Measurements from ENCODE around the gene PSMB10. TPM values are rescaled to one million over a fixed set of nuclear protein-coding genes. Genes with fewer than 3 reads are reported as not detected.
"Not testable (repeated sequence)": the region's sequence is repeated elsewhere in the genome, so short reads cannot be mapped to it uniquely, and the experiment has no call there.

PSMB10 gene
- 100 to 1,000 TPM; 257 to 275 TPM for total RNA-seq

GRCh38 chr16:67936124-67936879 is at the start of gene PSMB10:
Gene PSMB10 (minus strand): TSS chr16:67936850. CDS start chr16:67936749, 101 bp downstream.
- peak; percentile 11 for ATAC-seq

GRCh38 chr16:67982011-67982696 is 45.5 kb upstream of the PSMB10 start:
- POLR2A ChIA-PET, result interaction anchor here (0.6 to 1.5 kb wide), 4 partner anchors 11 to 41 kb away, joined by 3 to 5 read pairs (median 4); partner anchors contain the start of genes DDX28 and DUS2
- H3K9me3 Mint-ChIP-seq (ENCODE audit: insufficient read depth), result no peaks in the 10 kb centered on the region
- CTCF ChIA-PET, result interaction anchor here (1.2 to 5.4 kb wide), 6 partner anchors 9 to 166 kb away, joined by 3 to 32 read pairs (median 6); partner anchors contain the start of gene PSMB10

More at GRCh38 chr16:67936124-67936879, at the start of gene PSMB10:
- H3K36me3 Mint-ChIP-seq (ENCODE audit: low read depth), result peaks cover 60% of the 10 kb centered on the region
- H3K4me3 Mint-ChIP-seq, result peak within 1 kb of the TSS; percentile 100
- ChIA-PET POLR2A (interaction anchor here (0.6 to 3.8 kb wide), 38 partner anchors 9 to 389 kb away, joined by 3 to 25 read pairs (median 5); partner anchors contain the start of genes CTCF, DDX28, DPEP2 and DUS2), CTCF (interaction anchor here (0.8 to 4.0 kb wide), 18 partner anchors 9 to 455 kb away, joined by 3 to 25 read pairs (median 4); partner anchors contain the start of genes ATP6V0D1, CARMIL2, NFATC3 and NRN1L)
- H3K27me3 Mint-ChIP-seq (ENCODE audit: low read depth), result no peaks in the 10 kb centered on the region
- H3K27ac Mint-ChIP-seq, result peak within 1 kb of the TSS; percentile 99
- peak; percentile 66 for DNase-seq
- no peaks in the 10 kb centered on the region for H3K9me3 Mint-ChIP-seq (ENCODE audit: insufficient read depth)
- peaks cover 50% of the 10 kb centered on the region for H3K4me1 Mint-ChIP-seq (ENCODE audit: low read depth)

GRCh38 chr16:67979955-67980678 is 43.5 kb upstream of the PSMB10 start, which contains the start of gene DPEP3:
Gene DPEP3 (minus strand): TSS chr16:67980499. CDS start chr16:67980380, 119 bp downstream.
- DNase-seq (no peak), ATAC-seq (no peak)
- no peaks in the 10 kb centered on the region for H3K9me3 Mint-ChIP-seq (ENCODE audit: insufficient read depth)
- no peak within 1 kb of the TSS for H3K27ac Mint-ChIP-seq
- CTCF ChIA-PET, result interaction anchor here (0.8 to 5.4 kb wide), 3 partner anchors 9 to 61 kb away, joined by 3 to 32 read pairs (median 7); no protein-coding TSS in a partner anchor
- no peaks in the 10 kb centered on the region for H3K36me3 Mint-ChIP-seq (ENCODE audit: low read depth)
- peaks cover 27% of the 10 kb centered on the region for H3K4me1 Mint-ChIP-seq (ENCODE audit: low read depth)
- H3K27me3 Mint-ChIP-seq (ENCODE audit: low read depth), result peaks cover 6% of the 10 kb centered on the region
- POLR2A ChIA-PET, result no interaction called here
- H3K4me3 Mint-ChIP-seq, result no peak within 1 kb of the TSS

More at GRCh38 chr16:67982011-67982696, 45.5 kb upstream of the PSMB10 start:
- DNase-seq (no peak), ATAC-seq (no peak)
- Mint-ChIP-seq H3K27me3 (ENCODE audit: low read depth) (peaks cover 2% of the 10 kb centered on the region), H3K36me3 (ENCODE audit: low read depth) (no peaks in the 10 kb centered on the region), H3K4me3 (no peak overlapping the region), H3K27ac (no peak overlapping the region), H3K4me1 (ENCODE audit: low read depth) (peaks cover 27% of the 10 kb centered on the region)

GRCh38 chr16:67977469-67978227 is 41.0 kb upstream of the PSMB10 start:
- POLR2A ChIA-PET, result no interaction called here
- no peak overlapping the region for H3K4me3 Mint-ChIP-seq

GRCh38 chr16:67977005-67977404 is 40.4 kb upstream of the PSMB10 start:
- ATAC-seq (no peak), DNase-seq (no peak)
- Mint-ChIP-seq H3K36me3 (ENCODE audit: low read depth) (no peaks in the 10 kb centered on the region), H3K27me3 (ENCODE audit: low read depth) (peaks cover 6% of the 10 kb centered on the region), H3K27ac (no peak overlapping the region), H3K4me3 (no peak overlapping the region), H3K9me3 (ENCODE audit: insufficient read depth) (no peaks in the 10 kb centered on the region), H3K4me1 (ENCODE audit: low read depth) (peaks cover 2% of the 10 kb centered on the region)
- CTCF ChIA-PET, result interaction anchor here (1.5 to 1.7 kb wide), 3 partner anchors 13 to 64 kb away, joined by 4 to 6 read pairs (median 4); no protein-coding TSS in a partner anchor
- POLR2A ChIA-PET, result no interaction called here

More at GRCh38 chr16:67977469-67978227, 41.0 kb upstream of the PSMB10 start:
- CTCF ChIA-PET, result interaction anchor here (1.5 to 1.7 kb wide), 3 partner anchors 13 to 63 kb away, joined by 4 to 6 read pairs (median 4); no protein-coding TSS in a partner anchor
- DNase-seq, result no peak
- Mint-ChIP-seq H3K36me3 (ENCODE audit: low read depth) (no peaks in the 10 kb centered on the region), H3K9me3 (ENCODE audit: insufficient read depth) (no peaks in the 10 kb centered on the region), H3K27ac (no peak overlapping the region), H3K4me1 (ENCODE audit: low read depth) (peaks cover 2% of the 10 kb centered on the region), H3K27me3 (ENCODE audit: low read depth) (peaks cover 6% of the 10 kb centered on the region)
- no peak for ATAC-seq

- peaks cover 2% of the 10 kb centered on the region for H3K4me1 Mint-ChIP-seq (ENCODE audit: low read depth)
- no peak for ATAC-seq
- H3K27ac Mint-ChIP-seq, result no peak overlapping the region
- POLR2A ChIA-PET, result no interaction called here
- peaks cover 6% of the 10 kb centered on the region for H3K27me3 Mint-ChIP-seq (ENCODE audit: low read depth)
- CTCF ChIA-PET, result no interaction called here
- no peaks in the 10 kb centered on the region for H3K9me3 Mint-ChIP-seq (ENCODE audit: insufficient read depth)
- H3K36me3 Mint-ChIP-seq (ENCODE audit: low read depth), result no peaks in the 10 kb centered on the region
- DNase-seq, result no peak
- no peak overlapping the region for H3K4me3 Mint-ChIP-seq
Measured at GRCh38 chr16:67976205-67976604, 39.6 kb upstream of the PSMB10 start.

- ChIA-PET CTCF (interaction anchor here (1.0 kb wide), 1 partner anchor 19 kb away, joined by 3 read pairs; no protein-coding TSS in a partner anchor), POLR2A (no interaction called here)
- H3K4me1 Mint-ChIP-seq (ENCODE audit: low read depth), result peaks cover 2% of the 10 kb centered on the region
- DNase-seq (no peak), ATAC-seq (no peak)
- H3K27ac Mint-ChIP-seq, result no peak overlapping the region
- peaks cover 6% of the 10 kb centered on the region for H3K27me3 Mint-ChIP-seq (ENCODE audit: low read depth)
- H3K9me3 Mint-ChIP-seq (ENCODE audit: insufficient read depth), result no peaks in the 10 kb centered on the region
- no peaks in the 10 kb centered on the region for H3K36me3 Mint-ChIP-seq (ENCODE audit: low read depth)
- H3K4me3 Mint-ChIP-seq, result no peak overlapping the region
Measured at GRCh38 chr16:67975321-67976105, 38.9 kb upstream of the PSMB10 start.

GRCh38 chr16:67972285-67972684 is 35.6 kb upstream of the PSMB10 start:
- POLR2A ChIA-PET; H3K36me3 Mint-ChIP-seq (ENCODE audit: low read depth); H3K9me3 Mint-ChIP-seq (ENCODE audit: insufficient read depth); H3K27me3 Mint-ChIP-seq (ENCODE audit: low read depth); DNase-seq; H3K27ac Mint-ChIP-seq; H3K4me3 Mint-ChIP-seq; ATAC-seq: not testable (repeated sequence)
- peaks cover 18% of the 10 kb centered on the region for H3K4me1 Mint-ChIP-seq (ENCODE audit: low read depth)
- CTCF ChIA-PET, result interaction anchor here (1.0 kb wide), 1 partner anchor 9 kb away, joined by 3 read pairs; no protein-coding TSS in a partner anchor

- Mint-ChIP-seq H3K36me3 (ENCODE audit: low read depth) (peaks cover 2% of the 10 kb centered on the region), H3K9me3 (ENCODE audit: insufficient read depth) (no peaks in the 10 kb centered on the region), H3K4me1 (ENCODE audit: low read depth) (peaks cover 30% of the 10 kb centered on the region), H3K27ac (no peak overlapping the region), H3K27me3 (ENCODE audit: low read depth) (peaks cover 2% of the 10 kb centered on the region), H3K4me3 (no peak overlapping the region)
- ChIA-PET CTCF (interaction anchor here (2.4 kb wide), 1 partner anchor 10 kb away, joined by 7 read pairs; no protein-coding TSS in a partner anchor), POLR2A (interaction anchor here (1.2 kb wide), 1 partner anchor 11 kb away, joined by 5 read pairs; no protein-coding TSS in a partner anchor)
- DNase-seq, result no peak
- ATAC-seq, result no peak
Measured at GRCh38 chr16:67971111-67971510, 34.5 kb upstream of the PSMB10 start.

Data from activated CD8-positive, alpha-beta T cell treated with anti-CD3 and anti-CD28 coated beads, Interleukin-2, amount 10 ng/mL, durations not matched to agents 7 days and 5 days (primary cell).